Amygdala (tissue), 56 donors: ENCODE results near the gene SMC6.

Experiments
- DNase-seq, 56 donors: peaks; one replicate each; lab custom pipeline; 2025; lab: John Stamatoyannopoulos, UW

The SMC6 gene

GRCh38 chr2:17658251-17658843 lies 95.3 kb downstream of the SMC6 start:
- no peak for DNase-seq

GRCh38 chr2:17657759-17658158 lies 95.9 kb downstream of the SMC6 start:
- DNase-seq, result no peak

- DNase-seq, result no peak
These were observed 100.8 kb downstream of the SMC6 start for GRCh38 chr2:17652681-17653394.

GRCh38 chr2:17649026-17649425 lies 104.6 kb downstream of the SMC6 start:
- no peak for DNase-seq

- no peak for DNase-seq
These were observed 105.0 kb downstream of the SMC6 start for GRCh38 chr2:17648581-17648980.

GRCh38 chr2:17646838-17647701 lies 106.5 kb downstream of the SMC6 start:
- no peak for DNase-seq

GRCh38 chr2:17646081-17646554 lies 107.5 kb downstream of the SMC6 start:
- DNase-seq, result peak in 11 of 56 donors; percentile 11 to 76 (median 38)

- no peak for DNase-seq
These were observed 108.5 kb downstream of the SMC6 start for GRCh38 chr2:17644997-17645720.

- peak in 3 of 56 donors; percentile 26 to 59 (median 29) for DNase-seq
These were observed 110.5 kb downstream of the SMC6 start for GRCh38 chr2:17643031-17643615.

- no peak for DNase-seq
These were observed 113.2 kb downstream of the SMC6 start for GRCh38 chr2:17640406-17640805.

- no peak for DNase-seq
These were observed 115.3 kb downstream of the SMC6 start for GRCh38 chr2:17638196-17638743.

GRCh38 chr2:17637131-17637906 lies 116.3 kb downstream of the SMC6 start:
- DNase-seq, result no peak

GRCh38 chr2:17636257-17636656 lies 117.4 kb downstream of the SMC6 start:
- DNase-seq, result no peak

GRCh38 chr2:17634997-17635396 lies 118.6 kb downstream of the SMC6 start:
- DNase-seq, result peak in 14 of 56 donors; percentile 16 to 58 (median 37)

- DNase-seq, result no peak
These were observed 123.5 kb downstream of the SMC6 start for GRCh38 chr2:17630089-17630488.

- DNase-seq, result no peak
These were observed 125.0 kb downstream of the SMC6 start for GRCh38 chr2:17628349-17629261.

GRCh38 chr2:17627434-17627833 lies 126.2 kb downstream of the SMC6 start:
- no peak for DNase-seq

GRCh38 chr2:17626986-17627385 lies 126.6 kb downstream of the SMC6 start:
- no peak for DNase-seq
